Neural cell (in vitro differentiated cells): ENCODE results near the gene DCBLD2. TPM values are rescaled to one million over a fixed set of nuclear protein-coding genes. Genes with fewer than 3 reads are reported as not detected.

Experiments used
- H2AFZ ChIP-seq: fragments of 200-600, 300-800 bp; sonication (generic), shearing (Covaris generic); 2 replicates; pipeline ENCODE4 v1.6.0; 2014; ENCODE audit warnings: low read depth, mild to moderate bottlenecking, antibody characterized with exemption, low read length, moderate library complexity
- H3F3A ChIP-seq: fragments of 200-600 bp; shearing (Covaris generic); 2 replicates; pipeline ENCODE4 v1.6.1; 2016; ENCODE audit warnings: mild to moderate bottlenecking, moderate library complexity, mixed read lengths, antibody characterized with exemption, low read length; ENCODE audit not compliant: insufficient read depth, poor library complexity, severe bottlenecking
- H3K27ac ChIP-seq: fragments of 200-600, 300-800 bp; sonication (generic), shearing (Covaris generic); 2 replicates; pipeline ENCODE4 v1.5.1; 2014; ENCODE audit warnings: mild to moderate bottlenecking, low read length, moderate library complexity
- H3K27me3 ChIP-seq: fragments of 300-800, 200-600 bp; sonication (generic), shearing (Covaris generic); 2 replicates; pipeline ENCODE4 v1.6.0; 2014; ENCODE audit warnings: mild to moderate bottlenecking, low read depth, low read length, moderate library complexity; ENCODE audit not compliant: insufficient read depth
- H3K36me3 ChIP-seq: fragments of 300-800, 200-600 bp; sonication (generic), shearing (Covaris generic); 2 replicates; pipeline ENCODE4 v1.5.1; 2014; ENCODE audit warnings: mild to moderate bottlenecking, antibody characterized with exemption, low read length, moderate library complexity; ENCODE audit not compliant: insufficient read depth
- H3K4me2 ChIP-seq: fragments of 300-800, 200-600 bp; sonication (generic), shearing (Covaris generic); 2 replicates; pipeline ENCODE4 v1.6.0; 2014; ENCODE audit warnings: mild to moderate bottlenecking, low read length
- H3K4me3 ChIP-seq: fragments of 300-800, 200-600 bp; sonication (generic), shearing (Covaris generic); 2 replicates; pipeline ENCODE4 v1.5.1; 2014; ENCODE audit warnings: mild to moderate bottlenecking, low read length, moderate library complexity
- H3K79me2 ChIP-seq: fragments of 200-600 bp; shearing (Covaris generic); replicated peaks from 2 replicates; pipeline ENCODE4 v1.6.0; 2014; ENCODE audit warnings: mild to moderate bottlenecking, low read length, moderate library complexity; ENCODE audit not compliant: insufficient read depth
- H3K9ac ChIP-seq: fragments of 300-800, 200-600 bp; sonication (generic), shearing (Covaris generic); 2 replicates; pipeline ENCODE4 v1.6.1; 2016; ENCODE audit warnings: mild to moderate bottlenecking, low read length, mixed read lengths
- H3K9me2 ChIP-seq: fragments of 200-600 bp; shearing (Covaris generic); 2 replicates; pipeline ENCODE4 v1.6.1; 2016; ENCODE audit warnings: mild to moderate bottlenecking, low read length, mixed read lengths; ENCODE audit not compliant: insufficient read depth
- H3K9me3 ChIP-seq: fragments of 200-600, 300-800 bp; sonication (generic), shearing (Covaris generic); 2 replicates; pipeline ENCODE4 v1.6.1; 2016; ENCODE audit warnings: mild to moderate bottlenecking, mixed run types, low read length, moderate library complexity, mixed read lengths
- H4K20me1 ChIP-seq: fragments of 200-600 bp; shearing (Covaris generic); 2 replicates; pipeline ENCODE4 v1.6.1; 2016; ENCODE audit warnings: mild to moderate bottlenecking, mixed run types; ENCODE audit not compliant: insufficient read depth
- EP300 ChIP-seq: fragments of 450-650 bp; conservative IDR thresholded peaks from 2 replicates; pipeline ENCODE4 v1.6.1; 2014; ENCODE audit warnings: antibody characterized with exemption, mild to moderate bottlenecking, moderate library complexity; ENCODE audit not compliant: poor library complexity, severe bottlenecking
- EZH2 ChIP-seq: fragments of 200-600, 300-800 bp; shearing (Covaris generic), sonication (generic); IDR thresholded peaks from 2 replicates; pipeline ENCODE4 v1.6.1; 2014; ENCODE audit warnings: antibody characterized with exemption, low read length, borderline replicate concordance, mild to moderate bottlenecking; ENCODE audit not compliant: insufficient read depth, poor library complexity, severe bottlenecking
- MXI1 ChIP-seq: fragments of 450-650 bp; conservative IDR thresholded peaks from 2 replicates; pipeline ENCODE4 v1.6.1; 2014; ENCODE audit warnings: antibody characterized with exemption, mild to moderate bottlenecking; ENCODE audit not compliant: poor library complexity, severe bottlenecking
- POLR2AphosphoS5 ChIP-seq: IDR thresholded peaks from 2 replicates; pipeline ENCODE4 v1.6.1; 2012
- RAD21 ChIP-seq: fragments of 450-650 bp; conservative IDR thresholded peaks from 2 replicates; pipeline ENCODE4 v1.6.1; 2014; ENCODE audit warnings: antibody characterized with exemption, mild to moderate bottlenecking, moderate library complexity
- REST ChIP-seq: IDR thresholded peaks from 2 replicates; pipeline ENCODE4 v1.6.1; 2012; ENCODE audit warnings: borderline replicate concordance
- SMC3 ChIP-seq: fragments of 450-650 bp; conservative IDR thresholded peaks from 2 replicates; pipeline ENCODE4 v1.6.1; 2014; ENCODE audit warnings: antibody characterized with exemption, mild to moderate bottlenecking, moderate library complexity; ENCODE audit not compliant: poor library complexity
- TAF1 ChIP-seq: IDR thresholded peaks from 2 replicates; pipeline ENCODE4 v1.6.1; 2012; ENCODE audit warnings: low read depth
- polyA plus RNA-seq: library from polyadenylated mRNA; depleted of rRNA; stranded (reverse); fragments of >200 nt; gene quantifications from 2 replicates; pipeline ENCODE4 v1.2.3, GENCODE V29; 2014
- TF ChIP-seq, protein P1 (sequence below): fragments of 450-650 bp; IDR thresholded peaks from 2 replicates; pipeline ENCODE4 v1.5.1; 2014; ENCODE audit warnings: antibody characterized with exemption, mild to moderate bottlenecking, moderate library complexity; ENCODE audit not compliant: poor library complexity, severe bottlenecking

Gene DCBLD2
- polyA plus RNA-seq, 1 donor from 2014 or later = 69.0 TPM

- Histone ChIP-seq H3K27ac (no peak overlapping the region), H3K4me3 (no peak overlapping the region), H3K79me2 (no peaks in the 10 kb centered on the region), H3F3A (no peaks in the 10 kb centered on the region), H3K36me3 (no peaks in the 10 kb centered on the region), H3K9me2 (no peaks in the 10 kb centered on the region), H3K9ac (no peak overlapping the region), H4K20me1 (no peaks in the 10 kb centered on the region), H3K27me3 (no peaks in the 10 kb centered on the region), H3K9me3 (no peaks in the 10 kb centered on the region), H3K4me2 (no peak overlapping the region), H2AFZ (no peak overlapping the region)
- TF ChIP-seq EZH2 (no peak), MXI1 (no peak), EP300 (no peak), POLR2AphosphoS5 (no peak), RAD21 (no peak), SMC3 (no peak), TAF1 (no peak), REST (no peak)
- TF ChIP-seq, protein P1, sequence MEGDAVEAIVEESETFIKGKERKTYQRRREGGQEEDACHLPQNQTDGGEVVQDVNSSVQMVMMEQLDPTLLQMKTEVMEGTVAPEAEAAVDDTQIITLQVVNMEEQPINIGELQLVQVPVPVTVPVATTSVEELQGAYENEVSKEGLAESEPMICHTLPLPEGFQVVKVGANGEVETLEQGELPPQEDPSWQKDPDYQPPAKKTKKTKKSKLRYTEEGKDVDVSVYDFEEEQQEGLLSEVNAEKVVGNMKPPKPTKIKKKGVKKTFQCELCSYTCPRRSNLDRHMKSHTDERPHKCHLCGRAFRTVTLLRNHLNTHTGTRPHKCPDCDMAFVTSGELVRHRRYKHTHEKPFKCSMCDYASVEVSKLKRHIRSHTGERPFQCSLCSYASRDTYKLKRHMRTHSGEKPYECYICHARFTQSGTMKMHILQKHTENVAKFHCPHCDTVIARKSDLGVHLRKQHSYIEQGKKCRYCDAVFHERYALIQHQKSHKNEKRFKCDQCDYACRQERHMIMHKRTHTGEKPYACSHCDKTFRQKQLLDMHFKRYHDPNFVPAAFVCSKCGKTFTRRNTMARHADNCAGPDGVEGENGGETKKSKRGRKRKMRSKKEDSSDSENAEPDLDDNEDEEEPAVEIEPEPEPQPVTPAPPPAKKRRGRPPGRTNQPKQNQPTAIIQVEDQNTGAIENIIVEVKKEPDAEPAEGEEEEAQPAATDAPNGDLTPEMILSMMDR = no peak
These were observed 131.0 kb downstream of the DCBLD2 start for GRCh38 chr3:98770261-98771039.

- Histone ChIP-seq H3K27ac (no peak overlapping the region), H3K9me3 (no peaks in the 10 kb centered on the region), H3K36me3 (no peaks in the 10 kb centered on the region), H3K4me2 (no peak overlapping the region), H3K79me2 (no peaks in the 10 kb centered on the region), H3K27me3 (no peaks in the 10 kb centered on the region), H2AFZ (no peak overlapping the region), H3K9ac (no peak overlapping the region), H4K20me1 (no peaks in the 10 kb centered on the region), H3K9me2 (no peaks in the 10 kb centered on the region), H3F3A (no peaks in the 10 kb centered on the region), H3K4me3 (no peak overlapping the region)
- no peak for TF ChIP-seq RAD21
- TF ChIP-seq, protein P1 = no peak
- no peak for TF ChIP-seq SMC3
- no peak for TF ChIP-seq EZH2
- TF ChIP-seq POLR2AphosphoS5 = no peak
- no peak for TF ChIP-seq REST
- TF ChIP-seq MXI1 = no peak
- TF ChIP-seq TAF1 = no peak
- no peak for TF ChIP-seq EP300
These were observed 132.0 kb downstream of the DCBLD2 start for GRCh38 chr3:98769448-98769847.
